ENCODE data around the gene RPTOR.

DNA sequence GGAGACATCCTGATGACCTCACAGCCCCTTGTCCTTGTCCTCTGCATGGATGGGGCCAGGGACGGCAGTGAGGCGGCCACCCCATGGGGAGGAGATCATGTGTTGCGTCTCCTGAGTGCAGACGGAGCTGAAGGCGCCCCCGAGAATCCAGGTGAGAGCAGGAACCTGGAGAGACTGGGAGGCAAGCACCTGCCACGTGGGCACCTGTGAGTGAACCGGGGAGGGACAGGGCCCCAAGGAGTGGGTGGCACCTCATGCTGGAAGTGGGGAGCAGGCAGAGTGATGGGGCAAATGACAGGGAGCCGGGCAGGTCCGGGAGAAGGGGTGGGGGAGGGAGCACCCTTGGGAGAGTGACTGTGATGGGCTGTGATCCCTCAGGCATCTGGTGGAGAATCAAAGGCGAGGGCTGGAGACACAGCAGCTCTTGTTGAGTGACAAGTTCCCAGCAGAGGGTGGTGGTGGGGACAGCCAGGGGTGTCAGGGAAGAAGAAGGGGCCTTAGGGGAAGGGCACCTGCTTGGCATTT lies 272.7 kb downstream of the RPTOR start:
- TF ChIP-seq, protein P1, sequence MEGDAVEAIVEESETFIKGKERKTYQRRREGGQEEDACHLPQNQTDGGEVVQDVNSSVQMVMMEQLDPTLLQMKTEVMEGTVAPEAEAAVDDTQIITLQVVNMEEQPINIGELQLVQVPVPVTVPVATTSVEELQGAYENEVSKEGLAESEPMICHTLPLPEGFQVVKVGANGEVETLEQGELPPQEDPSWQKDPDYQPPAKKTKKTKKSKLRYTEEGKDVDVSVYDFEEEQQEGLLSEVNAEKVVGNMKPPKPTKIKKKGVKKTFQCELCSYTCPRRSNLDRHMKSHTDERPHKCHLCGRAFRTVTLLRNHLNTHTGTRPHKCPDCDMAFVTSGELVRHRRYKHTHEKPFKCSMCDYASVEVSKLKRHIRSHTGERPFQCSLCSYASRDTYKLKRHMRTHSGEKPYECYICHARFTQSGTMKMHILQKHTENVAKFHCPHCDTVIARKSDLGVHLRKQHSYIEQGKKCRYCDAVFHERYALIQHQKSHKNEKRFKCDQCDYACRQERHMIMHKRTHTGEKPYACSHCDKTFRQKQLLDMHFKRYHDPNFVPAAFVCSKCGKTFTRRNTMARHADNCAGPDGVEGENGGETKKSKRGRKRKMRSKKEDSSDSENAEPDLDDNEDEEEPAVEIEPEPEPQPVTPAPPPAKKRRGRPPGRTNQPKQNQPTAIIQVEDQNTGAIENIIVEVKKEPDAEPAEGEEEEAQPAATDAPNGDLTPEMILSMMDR (IDR thresholded peaks at IDR 0.05; ENCODE audit: insufficient read depth, low read depth, low read length), result no peak
- no peak for TF ChIP-seq EZH2 (IDR thresholded peaks at IDR 0.05; ENCODE audit: insufficient read depth, low read length)
